ENCODE results near the gene PLXDC1. TPM values are rescaled to one million over a fixed set of nuclear protein-coding genes. Genes with fewer than 3 reads are reported as not detected.
"Not testable (repeated sequence)": the region's sequence is repeated elsewhere in the genome, so short reads cannot be mapped to it uniquely, and the experiment has no call there.

Gene PLXDC1
- total RNA-seq, 1 donor from 2014 or later, result 15.8 TPM

DNA sequence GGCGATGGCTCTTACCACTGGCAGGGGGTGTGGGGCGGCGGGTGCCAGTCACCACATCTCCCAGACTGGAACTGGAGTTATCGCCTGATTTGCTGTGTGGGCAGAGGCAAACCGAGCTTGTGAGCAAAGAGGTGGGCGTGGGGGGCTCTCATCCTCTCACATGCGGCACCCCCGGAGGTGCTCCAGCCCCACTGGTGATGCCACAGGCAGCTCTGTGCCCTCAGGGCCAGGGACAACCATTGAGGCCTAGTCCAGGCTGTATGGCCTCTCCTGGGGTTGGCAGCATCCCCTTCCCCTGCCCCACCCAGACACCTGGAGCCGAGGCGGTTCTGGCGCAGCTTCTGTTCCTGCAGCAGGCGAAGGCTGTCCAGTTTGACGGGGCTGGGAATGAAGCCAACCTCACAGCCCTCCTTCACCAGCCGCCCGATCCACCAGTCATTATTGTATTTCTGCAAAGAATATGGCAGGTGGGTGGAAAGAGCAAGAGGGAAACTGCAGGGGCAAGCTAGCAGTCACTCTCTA is 35.1 kb upstream of the PLXDC1 start:
- DNase-seq, result no peak
- no peak for ATAC-seq
- intact Hi-C loops (cut with micrococcal nuclease), result no loop called here

- no peak for DNase-seq
- no peak for ATAC-seq
- intact Hi-C loops (cut with micrococcal nuclease), result no loop called here
Measured at GRCh38 chr17:39183720-39184119, 32.3 kb upstream of the PLXDC1 start.

DNA sequence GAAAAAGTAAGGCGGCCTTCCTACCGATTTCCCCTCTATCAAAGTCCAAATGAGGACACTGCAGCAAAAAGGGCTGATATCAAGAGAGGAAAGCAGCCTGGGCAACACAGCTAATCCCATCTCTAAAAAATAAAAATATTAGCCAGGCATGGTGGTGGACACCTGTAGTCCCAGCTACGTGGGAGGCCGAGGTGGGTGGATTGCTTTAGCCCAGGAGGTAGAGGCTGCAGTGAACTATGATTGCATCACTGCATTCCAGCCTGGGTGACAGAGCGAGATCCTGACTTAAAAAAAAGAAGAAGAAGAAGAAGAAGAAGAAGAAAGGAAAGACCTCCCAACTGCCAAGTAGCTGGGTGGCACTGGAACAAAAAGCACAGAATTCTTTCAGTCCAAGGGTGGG is 31.6 kb upstream of the PLXDC1 start:
- ATAC-seq, result no peak
- DNase-seq, result no peak
- intact Hi-C loops (cut with micrococcal nuclease), result no loop called here

DNA sequence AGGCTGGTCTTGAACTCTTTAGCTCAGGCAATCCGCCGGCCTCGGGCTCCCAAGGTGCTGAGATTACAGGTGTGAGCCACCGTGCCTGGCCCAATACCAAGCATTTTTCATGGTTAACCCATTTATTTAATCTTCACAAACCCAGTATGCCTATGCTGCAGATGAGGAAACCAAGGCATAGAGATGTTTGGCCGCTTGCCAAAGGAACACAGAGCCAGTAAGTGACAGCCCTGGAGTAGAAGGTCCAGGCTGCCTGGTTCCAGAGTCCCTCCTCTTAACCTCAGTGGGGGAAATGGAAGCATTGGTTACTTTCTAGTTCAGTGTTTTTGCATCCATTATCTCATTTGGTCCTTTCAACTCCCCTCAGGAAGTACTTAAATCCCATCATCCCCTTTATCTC is 29.9 kb upstream of the PLXDC1 start:
- ATAC-seq, result no peak

DNA sequence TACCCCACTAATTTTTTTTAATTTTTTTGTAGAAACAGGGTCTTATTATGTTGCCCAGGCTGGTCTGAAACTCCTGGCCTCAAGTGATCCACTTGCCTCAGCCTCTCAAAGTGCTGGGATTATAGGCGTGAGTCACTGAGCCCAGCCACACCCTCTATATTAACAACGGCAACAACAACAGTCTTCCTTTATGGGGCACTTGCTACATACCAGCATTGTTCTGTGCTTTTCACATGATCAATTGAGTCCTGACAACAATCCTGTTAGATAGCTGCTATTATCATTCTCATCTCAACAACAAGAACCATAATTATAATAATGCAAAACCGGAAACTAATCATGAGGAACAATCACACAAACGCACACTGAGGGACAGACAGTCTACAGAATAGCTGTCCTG is 27.1 kb upstream of the PLXDC1 start:
- ATAC-seq (no peak), DNase-seq (no peak)
- intact Hi-C loops (cut with micrococcal nuclease), result no loop called here

More for the DNA sequence above, 29.9 kb upstream of the PLXDC1 start:
- no peak for DNase-seq
- intact Hi-C loops (cut with micrococcal nuclease), result no loop called here

DNA sequence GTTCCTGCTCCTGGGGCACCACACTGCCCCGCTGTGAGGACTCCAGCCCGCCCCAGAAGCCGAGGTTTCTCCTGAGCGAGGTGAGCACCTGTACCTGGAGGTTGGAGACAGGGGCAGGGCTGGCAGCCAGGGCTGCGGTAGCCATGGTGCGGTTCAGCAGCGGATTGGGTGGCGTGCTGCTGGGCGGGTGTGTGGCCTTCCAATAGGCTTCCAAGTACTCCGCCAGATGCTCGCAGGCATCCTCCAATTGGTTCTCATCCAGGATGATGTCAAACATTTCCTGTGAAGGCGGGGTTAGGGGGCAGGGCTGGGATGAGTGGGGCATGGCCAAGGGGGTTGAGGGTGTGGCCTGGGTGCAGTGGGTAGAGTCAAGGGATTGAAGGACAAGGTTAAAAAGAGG is 25.8 kb upstream of the PLXDC1 start:
- ATAC-seq (no peak), DNase-seq (no peak)
- intact Hi-C loops (cut with micrococcal nuclease), result no loop called here

DNA sequence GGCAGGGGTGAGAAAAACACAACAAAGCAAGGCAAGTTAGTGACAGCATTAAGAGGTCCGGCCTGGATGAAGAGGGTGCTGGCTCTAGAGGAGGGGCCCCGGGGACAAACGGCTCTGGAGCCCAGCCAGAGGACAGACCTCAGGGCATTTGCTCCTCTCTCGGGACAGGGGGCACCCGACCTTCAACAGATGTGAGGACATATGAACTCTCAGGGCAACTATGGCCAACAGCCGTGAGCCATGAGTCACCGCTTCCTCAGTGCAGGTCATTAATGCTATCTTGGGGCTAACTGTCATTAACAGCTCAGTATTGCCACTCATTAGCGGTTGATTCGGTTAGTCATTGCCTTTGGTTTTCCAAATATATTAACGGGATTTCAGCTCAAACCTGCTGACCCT is 24.3 kb upstream of the PLXDC1 start:
- intact Hi-C loops (cut with micrococcal nuclease), result no loop called here
- DNase-seq (no peak), ATAC-seq (no peak)

DNA sequence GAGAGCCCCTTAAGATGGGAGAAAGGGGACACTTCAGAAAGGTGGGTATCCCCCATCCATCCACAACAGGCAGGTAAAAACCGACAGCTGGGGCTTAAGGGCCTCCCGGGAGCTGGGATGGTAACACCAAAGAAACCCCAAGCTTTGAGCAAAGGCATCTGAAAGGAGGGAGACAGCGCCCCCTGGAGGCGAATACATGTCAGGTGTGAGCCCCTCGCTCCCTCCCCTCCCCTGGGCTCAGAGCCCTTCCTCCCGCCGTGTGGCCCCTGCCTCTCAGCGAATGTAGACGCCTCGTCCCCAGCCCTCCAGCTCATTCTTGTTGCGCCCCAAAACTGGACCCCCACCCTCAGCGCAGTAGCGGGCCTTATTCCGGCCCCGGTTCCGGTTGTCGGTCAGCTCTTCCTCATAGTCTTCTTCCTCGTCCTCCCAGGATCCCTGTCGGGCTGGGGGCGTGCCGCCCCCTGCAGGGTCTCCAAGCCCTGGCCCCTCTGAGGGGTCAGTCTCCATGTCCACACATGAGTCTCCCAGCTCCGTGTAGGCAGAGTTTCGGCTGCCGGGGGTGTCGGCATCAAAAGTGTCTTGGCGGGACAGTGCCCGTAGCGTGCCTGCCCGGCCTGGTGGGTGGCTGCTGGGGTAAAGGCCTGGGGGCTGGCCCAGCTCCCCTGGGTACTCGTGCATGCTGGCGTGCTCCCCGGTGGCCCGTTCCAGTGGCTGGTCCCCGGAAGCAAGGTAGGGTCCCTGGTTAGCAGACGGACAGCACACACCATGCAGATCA is 23.7 kb upstream of the PLXDC1 start:
- peak; percentile 87 for DNase-seq
- intact Hi-C loops (cut with micrococcal nuclease), result no loop called here
- ATAC-seq, result peak; percentile 86

DNA sequence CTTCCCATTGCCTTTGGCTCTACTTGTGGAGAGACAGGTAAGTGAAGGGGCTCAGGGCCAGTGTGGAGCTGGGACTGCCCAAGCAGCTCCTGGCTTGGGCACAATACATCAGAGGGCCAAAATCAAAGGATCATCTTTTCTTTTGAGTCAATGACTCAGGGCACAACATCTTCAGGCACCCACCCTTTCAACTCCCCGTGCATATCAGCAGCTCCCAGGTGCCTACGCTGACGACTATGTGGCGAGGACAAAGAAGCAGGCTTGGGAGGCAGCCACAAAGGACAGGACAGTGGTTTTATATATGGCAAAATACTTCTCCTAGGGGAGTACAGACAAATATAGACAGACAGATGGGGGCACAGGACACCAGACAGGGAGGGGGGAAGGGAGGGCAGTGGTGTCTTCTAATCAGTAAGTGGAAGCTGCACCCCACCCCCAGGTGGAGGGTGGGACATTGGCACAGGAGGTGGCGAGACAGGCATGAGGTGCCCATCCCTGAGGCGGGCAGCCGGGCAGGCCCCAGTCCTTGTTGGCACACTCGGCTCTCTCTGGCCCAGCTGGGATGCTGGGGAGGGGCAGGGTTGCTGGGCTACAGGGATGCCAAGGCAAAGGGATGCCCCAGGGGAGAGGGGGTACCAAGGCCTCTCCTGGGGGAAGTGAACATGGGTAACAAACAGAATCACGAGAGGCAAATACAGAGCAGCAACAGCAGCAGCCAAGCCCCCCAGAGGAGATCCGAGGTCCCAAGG is 22.3 kb upstream of the PLXDC1 start:
- DNase-seq (no peak), ATAC-seq (no peak)
- intact Hi-C loops (cut with micrococcal nuclease), result no loop called here

DNA sequence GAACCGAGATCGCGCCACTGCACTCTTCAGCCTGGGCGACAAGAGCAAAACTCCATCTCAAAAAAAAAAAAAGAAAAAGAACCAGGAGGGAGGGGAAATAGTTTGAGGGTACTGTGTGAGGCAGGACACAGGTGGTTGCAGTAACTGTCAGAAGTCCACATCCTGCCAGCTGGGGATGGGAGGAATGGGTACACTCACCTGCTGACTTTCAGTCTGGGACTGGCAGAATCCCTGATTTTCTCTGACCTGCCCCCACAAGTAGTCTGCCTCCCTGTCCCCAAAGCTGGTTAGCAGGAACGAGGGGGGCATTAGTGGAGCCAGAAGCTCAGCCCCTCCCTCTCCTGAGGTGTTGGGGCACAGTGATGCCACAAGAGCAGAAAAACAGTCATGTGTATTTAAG is 21.6 kb upstream of the PLXDC1 start:
- intact Hi-C loops (cut with micrococcal nuclease), result no loop called here
- ATAC-seq, result no peak
- DNase-seq, result no peak

DNA sequence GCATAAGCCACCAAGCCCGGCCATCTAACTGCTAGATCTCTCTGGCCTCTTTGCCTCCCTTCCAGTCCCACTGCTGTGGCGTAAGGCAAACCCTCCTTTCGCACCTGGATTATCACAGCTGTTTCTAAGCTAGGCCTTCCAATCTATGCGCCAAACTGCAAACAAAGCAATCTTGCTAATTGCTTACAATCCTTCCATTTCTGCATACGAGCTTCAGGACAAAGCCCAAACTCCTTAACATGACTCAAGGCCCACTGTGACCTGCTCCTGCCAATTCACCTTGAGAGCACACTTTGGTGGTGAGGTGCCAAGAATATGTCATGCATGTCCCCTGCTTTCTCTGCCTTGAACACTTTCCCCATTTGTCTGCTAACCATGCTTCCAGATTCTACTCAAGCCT is 20.5 kb upstream of the PLXDC1 start:
- no peak for DNase-seq
- ATAC-seq, result no peak
- intact Hi-C loops (cut with micrococcal nuclease), result no loop called here

DNA sequence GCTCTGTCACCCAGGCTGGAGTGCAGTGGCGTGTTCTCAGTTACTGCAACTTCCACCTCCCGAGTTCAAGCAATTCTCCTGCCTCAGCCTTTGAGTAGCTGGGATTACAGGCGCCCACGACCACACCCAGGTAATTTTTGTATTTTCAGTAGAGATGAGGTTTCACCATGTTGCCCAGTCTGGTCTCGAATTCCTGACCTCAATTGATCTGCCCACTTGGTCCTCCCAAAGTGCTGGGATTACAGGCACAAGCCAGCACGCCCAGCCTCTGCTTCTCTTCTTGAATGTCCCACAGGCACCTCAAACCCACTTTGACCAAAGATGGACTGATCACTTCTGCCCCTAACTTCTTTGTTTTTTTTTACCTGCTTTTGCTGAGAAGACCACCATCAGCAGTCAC is 19.1 kb upstream of the PLXDC1 start:
- intact Hi-C loops (cut with micrococcal nuclease), result no loop called here
- DNase-seq, result no peak
- no peak for ATAC-seq

GRCh38 chr17:39170109-39170508 is 18.7 kb upstream of the PLXDC1 start:
- intact Hi-C loops (cut with micrococcal nuclease), result no loop called here
- no peak for ATAC-seq
- no peak for DNase-seq

DNA sequence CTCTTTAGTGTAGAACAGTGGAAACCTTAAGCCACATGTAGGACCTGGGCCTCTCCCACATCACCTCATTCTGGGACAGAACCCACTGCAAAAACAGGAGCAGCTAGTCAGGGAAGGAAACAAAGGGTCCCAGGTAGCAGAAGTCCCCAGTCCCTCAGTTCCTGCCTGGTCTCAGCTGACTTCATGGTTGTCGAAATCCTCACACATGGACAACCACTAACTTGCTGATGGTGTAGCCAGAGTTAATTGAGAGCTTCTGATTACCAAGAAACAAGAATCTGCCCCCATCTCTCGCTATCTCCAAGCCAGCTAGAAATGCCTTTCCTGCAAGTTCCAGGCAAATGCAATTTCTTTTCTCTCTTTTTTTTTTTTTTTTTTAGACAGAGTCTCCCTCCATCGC is 18.1 kb upstream of the PLXDC1 start:
- intact Hi-C loops (cut with micrococcal nuclease), result no loop called here
- DNase-seq (no peak), ATAC-seq (no peak)

GRCh38 chr17:39169101-39169500 is 17.7 kb upstream of the PLXDC1 start:
- intact Hi-C loops (cut with micrococcal nuclease), result no loop called here
- ATAC-seq (no peak), DNase-seq (no peak)

DNA sequence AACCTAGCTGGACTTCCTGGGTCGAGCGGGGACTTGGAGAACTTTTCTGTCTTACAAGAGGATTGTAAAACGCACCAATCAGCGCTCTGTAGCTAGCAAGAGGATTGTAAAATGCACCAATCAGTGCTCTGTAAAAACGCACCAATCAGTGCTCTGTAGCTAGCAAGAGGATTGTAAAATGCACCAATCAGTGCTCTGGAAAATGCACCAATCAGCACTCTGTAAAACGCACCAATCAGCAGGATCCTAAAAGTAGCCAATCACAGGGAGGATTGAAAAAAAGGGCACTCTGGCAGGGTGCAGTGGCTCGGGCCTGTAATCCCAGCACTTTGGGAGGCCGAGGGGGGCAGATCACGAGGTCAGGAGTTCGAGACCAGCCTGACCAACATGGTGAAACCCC is 17.1 kb upstream of the PLXDC1 start:
- not testable (repeated sequence) for DNase-seq, ATAC-seq

GRCh38 chr17:39167476-39167875 is 16.0 kb upstream of the PLXDC1 start:
- DNase-seq, result no peak
- intact Hi-C loops (cut with micrococcal nuclease), result no loop called here
- peak; percentile 43 for ATAC-seq

More for the DNA sequence above, 17.1 kb upstream of the PLXDC1 start:
- intact Hi-C loops (cut with micrococcal nuclease), result not testable (repeated sequence)

DNA sequence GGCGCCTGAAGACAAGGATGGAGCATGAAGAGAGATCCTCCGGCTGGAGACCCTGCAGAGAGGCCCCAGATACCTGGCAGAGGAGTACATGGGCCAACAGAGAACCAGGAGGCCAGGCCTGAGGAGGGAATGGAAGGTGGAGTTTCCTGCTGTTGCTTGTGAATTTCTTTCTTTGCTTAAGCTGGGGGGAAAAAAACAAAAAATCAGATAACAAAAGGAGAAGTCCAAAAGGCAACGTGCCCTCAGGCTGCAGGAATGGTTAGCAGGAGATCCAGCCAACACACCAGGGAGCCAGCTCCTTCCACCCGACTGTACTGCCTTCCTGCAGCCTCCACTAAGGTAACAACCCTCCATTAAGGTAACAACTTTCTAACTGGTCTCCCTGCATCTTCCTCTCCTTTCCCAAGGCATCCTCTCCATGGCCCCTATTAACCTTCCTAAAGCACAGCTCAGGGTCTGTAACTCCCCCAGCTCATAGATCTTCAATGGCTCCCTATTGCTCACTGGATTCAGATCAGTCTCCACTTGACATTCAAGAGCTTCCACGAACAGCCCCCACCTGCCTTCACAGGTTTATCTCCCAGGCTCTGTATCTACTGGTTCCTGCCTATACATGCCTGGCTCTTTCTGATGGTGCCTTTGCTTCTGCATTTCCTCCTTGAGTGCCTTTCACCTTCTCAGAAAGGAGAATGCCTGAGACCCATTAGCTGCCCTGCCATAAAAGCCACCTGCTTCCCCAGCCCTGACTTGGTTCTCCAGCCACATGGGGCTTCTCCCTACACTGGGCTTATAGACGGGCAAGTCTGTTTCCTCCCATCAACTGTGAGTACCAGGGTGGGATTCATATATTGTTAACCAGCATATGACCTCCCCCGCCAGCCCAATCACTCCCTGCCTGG is 15.2 kb upstream of the PLXDC1 start:
- intact Hi-C loops (cut with micrococcal nuclease), result no loop called here
- DNase-seq, result no peak
- no peak for ATAC-seq

GRCh38 chr17:39165841-39166349 is 14.5 kb upstream of the PLXDC1 start, which contains the start of gene ARL5C:
Gene ARL5C, minus strand, starts transcription at chr17:39166161. Its CDS starts 401 bp downstream, at chr17:39165760.
- intact Hi-C loops (cut with micrococcal nuclease), result no loop called here
- DNase-seq (no peak), ATAC-seq (no peak)

Measured in left ventricle myocardium superior (tissue), 1 donor.